Uterus (tissue), 4 donors: ENCODE results near the gene HIVEP3. TPM values are rescaled to one million over a fixed set of nuclear protein-coding genes. Genes with fewer than 3 reads are reported as not detected.

ENCODE experiments used
- DNase-seq, 2 donors: peaks; one replicate each; pipeline ENCODE4 v3.0.0-alpha.2; 2019 to 2020
- H3K27ac ChIP-seq, 2 donors: fragments of 200-600 bp; sonication (generic); 1 replicate in 1 of 2; 2 replicates in 1 of 2; pipeline ENCODE4 v1.5.1; 2016 to 2018
- H3K27me3 ChIP-seq, 2 donors: fragments of 200-600 bp; sonication (generic); one replicate each; pipeline ENCODE4 v1.5.1; 2018 to 2019; ENCODE audit warnings: control low read depth in 1 of 2
- H3K36me3 ChIP-seq, 2 donors: fragments of 200-600 bp; sonication (generic); one replicate each; pipeline ENCODE4 v1.5.1; 2019; ENCODE audit warnings: control low read depth in 1 of 2
- H3K4me1 ChIP-seq, 2 donors: fragments of 200-600 bp; sonication (generic); one replicate each; pipeline ENCODE4 v1.5.1; 2018 to 2019; ENCODE audit warnings: control low read depth in 1 of 2
- H3K4me3 ChIP-seq, 2 donors: fragments of 200-600 bp; sonication (generic); 1 replicate in 1 of 2; 2 replicates in 1 of 2; pipeline ENCODE4 v1.5.1; 2018 to 2019; ENCODE audit warnings: mild to moderate bottlenecking in 1 of 2
- H3K9me3 ChIP-seq, 2 donors: fragments of 200-600 bp; sonication (generic); one replicate each; pipeline ENCODE4 v1.5.1; 2019; ENCODE audit warnings: control low read depth in 1 of 2
- POLR2A ChIP-seq, 2 donors: fragments of 450-650 bp; IDR thresholded peaks; one replicate each; pipeline ENCODE4 v1.6.1; 2016; ENCODE audit warnings: antibody characterized with exemption in 2 of 2, mild to moderate bottlenecking in 1 of 2, moderate library complexity in 1 of 2
- intact Hi-C: fragments of 100-400 bp; cut with DNase I; formaldehyde crosslinking; loops from one replicate; pipeline ENCODE4 v1.15.1; 2023; ENCODE audit warnings: low total_unique reads
- total RNA-seq, 4 donors: library from RNA; depleted of rRNA in 3 of 4; stranded (reverse); fragments of >200 nt in 3 of 4; gene quantifications; one replicate each; pipeline versions ENCODE4 v1.1.0 to v1.2.4, GENCODE V29; 2014 to 2023
- TF ChIP-seq, protein P1 (sequence below), 4 experiments: fragments of 200-600 bp in 2 of 4; fragments of 450-650 bp in 2 of 4; sonication (generic) in 2 of 4; IDR thresholded peaks; one replicate each; pipeline ENCODE4 v1.5.1; 2016 to 2019; ENCODE audit warnings: antibody characterized with exemption in 4 of 4, mild to moderate bottlenecking in 2 of 4, moderate library complexity in 1 of 4
- donor health status: DM: yes; HTN: yes; CAD: no.

Gene HIVEP3
- total RNA-seq, 4 donors from 2014 or later: 0.51 to 7.6 (median 2.9) TPM

GRCh38 chr1:41900603-41901444, 17.9 kb downstream of the HIVEP3 start:
- H3K4me3 ChIP-seq: no peak overlapping the region
- TF ChIP-seq, protein P1, sequence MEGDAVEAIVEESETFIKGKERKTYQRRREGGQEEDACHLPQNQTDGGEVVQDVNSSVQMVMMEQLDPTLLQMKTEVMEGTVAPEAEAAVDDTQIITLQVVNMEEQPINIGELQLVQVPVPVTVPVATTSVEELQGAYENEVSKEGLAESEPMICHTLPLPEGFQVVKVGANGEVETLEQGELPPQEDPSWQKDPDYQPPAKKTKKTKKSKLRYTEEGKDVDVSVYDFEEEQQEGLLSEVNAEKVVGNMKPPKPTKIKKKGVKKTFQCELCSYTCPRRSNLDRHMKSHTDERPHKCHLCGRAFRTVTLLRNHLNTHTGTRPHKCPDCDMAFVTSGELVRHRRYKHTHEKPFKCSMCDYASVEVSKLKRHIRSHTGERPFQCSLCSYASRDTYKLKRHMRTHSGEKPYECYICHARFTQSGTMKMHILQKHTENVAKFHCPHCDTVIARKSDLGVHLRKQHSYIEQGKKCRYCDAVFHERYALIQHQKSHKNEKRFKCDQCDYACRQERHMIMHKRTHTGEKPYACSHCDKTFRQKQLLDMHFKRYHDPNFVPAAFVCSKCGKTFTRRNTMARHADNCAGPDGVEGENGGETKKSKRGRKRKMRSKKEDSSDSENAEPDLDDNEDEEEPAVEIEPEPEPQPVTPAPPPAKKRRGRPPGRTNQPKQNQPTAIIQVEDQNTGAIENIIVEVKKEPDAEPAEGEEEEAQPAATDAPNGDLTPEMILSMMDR (IDR thresholded peaks at IDR 0.05): no peak
- no peak for TF ChIP-seq POLR2A (IDR thresholded peaks at IDR 0.05)
- intact Hi-C loops: no loop called here

GRCh38 chr1:41898191-41898713, 20.5 kb downstream of the HIVEP3 start:
- intact Hi-C loops: no loop called here
- Histone ChIP-seq H3K27me3 (no peaks in the 10 kb centered on the region), H3K4me1 (no peaks in the 10 kb centered on the region), H3K27ac (no peak overlapping the region), H3K9me3 (no peaks in the 10 kb centered on the region), H3K36me3 (no peaks in the 10 kb centered on the region), H3K4me3 (no peak overlapping the region)
- DNase-seq: peak in 1 of 2 donors; percentile 47
- TF ChIP-seq, protein P1 (IDR thresholded peaks at IDR 0.05): no peak
- TF ChIP-seq POLR2A (IDR thresholded peaks at IDR 0.05): no peak

More at GRCh38 chr1:41900603-41901444, 17.9 kb downstream of the HIVEP3 start:
- DNase-seq: no peak
- Histone ChIP-seq H3K36me3 (no peaks in the 10 kb centered on the region), H3K27ac (no peak overlapping the region), H3K27me3 (no peaks in the 10 kb centered on the region), H3K4me1 (no peaks in the 10 kb centered on the region), H3K9me3 (no peaks in the 10 kb centered on the region)

GRCh38 chr1:41895552-41895951, 23.2 kb downstream of the HIVEP3 start:
- no peak for DNase-seq
- Histone ChIP-seq H3K27me3 (no peaks in the 10 kb centered on the region), H3K27ac (no peak overlapping the region), H3K36me3 (no peaks in the 10 kb centered on the region), H3K4me1 (no peaks in the 10 kb centered on the region), H3K9me3 (no peaks in the 10 kb centered on the region), H3K4me3 (no peak overlapping the region)
- intact Hi-C loops: no loop called here
- TF ChIP-seq POLR2A (IDR thresholded peaks at IDR 0.05): no peak
- TF ChIP-seq, protein P1 (IDR thresholded peaks at IDR 0.05): no peak

DNA sequence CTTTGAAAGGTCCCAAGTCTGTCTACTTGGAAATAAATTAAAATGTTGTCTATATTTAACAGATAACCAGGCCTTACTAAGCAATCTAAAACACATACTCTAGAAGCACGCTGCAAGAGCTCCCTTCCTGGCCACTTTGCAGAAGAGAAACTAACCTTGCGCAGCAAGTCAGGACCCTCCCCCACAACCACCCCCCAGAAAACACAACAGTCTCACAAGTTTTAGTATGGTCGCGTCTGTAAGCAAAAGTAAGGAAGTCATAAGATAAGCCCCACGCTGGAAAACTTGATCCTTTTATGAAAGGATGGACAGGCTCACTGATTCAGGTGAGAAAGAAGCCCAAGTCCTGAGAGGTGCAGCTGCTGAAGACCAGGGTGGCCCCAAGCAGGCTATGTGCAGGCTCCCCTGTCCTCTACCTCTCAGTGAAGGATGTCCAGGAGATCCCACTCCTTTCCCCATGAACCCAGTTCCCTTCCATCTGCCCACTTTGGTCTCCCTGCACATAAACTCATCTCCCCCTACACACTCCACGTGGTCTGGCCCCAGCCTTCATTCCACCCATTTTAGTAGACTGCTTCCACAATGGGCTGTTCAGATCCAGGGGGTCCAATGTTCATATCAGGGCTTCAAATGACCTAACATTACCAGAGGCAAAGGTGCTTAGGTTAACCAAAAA, 23.8 kb downstream of the HIVEP3 start:
- Histone ChIP-seq H3K4me3 (no peak overlapping the region), H3K36me3 (no peaks in the 10 kb centered on the region), H3K4me1 (no peaks in the 10 kb centered on the region), H3K27me3 (no peaks in the 10 kb centered on the region), H3K9me3 (no peaks in the 10 kb centered on the region), H3K27ac (no peak overlapping the region)
- intact Hi-C loops: no loop called here
- DNase-seq: no peak
- TF ChIP-seq POLR2A (IDR thresholded peaks at IDR 0.05): no peak
- TF ChIP-seq, protein P1 (IDR thresholded peaks at IDR 0.05): no peak
